Esophagus squamous epithelium (tissue), 4 donors: ENCODE measurements around the gene HDGFL2.

ENCODE experiments used
- POLR2A ChIP-seq, 4 donors: fragments of 450-650 bp; IDR thresholded peaks; one replicate each; pipeline ENCODE4 v1.6.1; 2017; ENCODE audit warnings: antibody characterized with exemption in 4 of 4, mild to moderate bottlenecking in 4 of 4, moderate library complexity in 3 of 4
- TF ChIP-seq, protein P1 (sequence below), 6 experiments: fragments of 450-650 bp in 4 of 6; fragments of 200-600 bp in 2 of 6; sonication (generic) in 2 of 6; IDR thresholded peaks; one replicate each; pipeline ENCODE4 v1.5.1; 2016 to 2019; ENCODE audit warnings: antibody characterized with exemption in 6 of 6, mild to moderate bottlenecking in 4 of 6, moderate library complexity in 4 of 6

GRCh38 chr19:4550479-4551050 is 78.5 kb downstream of the HDGFL2 start:
- no peak for TF ChIP-seq POLR2A (IDR thresholded peaks at IDR 0.05)
- TF ChIP-seq, protein P1, sequence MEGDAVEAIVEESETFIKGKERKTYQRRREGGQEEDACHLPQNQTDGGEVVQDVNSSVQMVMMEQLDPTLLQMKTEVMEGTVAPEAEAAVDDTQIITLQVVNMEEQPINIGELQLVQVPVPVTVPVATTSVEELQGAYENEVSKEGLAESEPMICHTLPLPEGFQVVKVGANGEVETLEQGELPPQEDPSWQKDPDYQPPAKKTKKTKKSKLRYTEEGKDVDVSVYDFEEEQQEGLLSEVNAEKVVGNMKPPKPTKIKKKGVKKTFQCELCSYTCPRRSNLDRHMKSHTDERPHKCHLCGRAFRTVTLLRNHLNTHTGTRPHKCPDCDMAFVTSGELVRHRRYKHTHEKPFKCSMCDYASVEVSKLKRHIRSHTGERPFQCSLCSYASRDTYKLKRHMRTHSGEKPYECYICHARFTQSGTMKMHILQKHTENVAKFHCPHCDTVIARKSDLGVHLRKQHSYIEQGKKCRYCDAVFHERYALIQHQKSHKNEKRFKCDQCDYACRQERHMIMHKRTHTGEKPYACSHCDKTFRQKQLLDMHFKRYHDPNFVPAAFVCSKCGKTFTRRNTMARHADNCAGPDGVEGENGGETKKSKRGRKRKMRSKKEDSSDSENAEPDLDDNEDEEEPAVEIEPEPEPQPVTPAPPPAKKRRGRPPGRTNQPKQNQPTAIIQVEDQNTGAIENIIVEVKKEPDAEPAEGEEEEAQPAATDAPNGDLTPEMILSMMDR (IDR thresholded peaks at IDR 0.05), result no peak
